ENCODE measurements around the gene RBBP5. TPM values are rescaled to one million over a fixed set of nuclear protein-coding genes. Genes with fewer than 3 reads are reported as not detected.

The RBBP5 gene
- total RNA-seq, 1 donor from 2014 or later, result 10.6 TPM

GRCh38 chr1:205046870-205047269, 74.9 kb downstream of the RBBP5 start:
- TF ChIP-seq CTCF (conservative IDR thresholded peaks at IDR 0.05; ENCODE audit: low read depth, low read length), result no peak
- H3K4me3 ChIP-seq (ENCODE audit: low read depth, low read length), result no peak overlapping the region
- no peak for DNase-seq (ENCODE audit: low read depth)

- no peak for TF ChIP-seq CTCF (conservative IDR thresholded peaks at IDR 0.05; ENCODE audit: low read depth, low read length)
- DNase-seq (ENCODE audit: low read depth), result no peak
These were observed 76.6 kb downstream of the RBBP5 start for GRCh38 chr1:205045146-205045545.

GRCh38 chr1:205044741-205045140, 77.0 kb downstream of the RBBP5 start:
- TF ChIP-seq CTCF (conservative IDR thresholded peaks at IDR 0.05; ENCODE audit: low read depth, low read length), result no peak

More at GRCh38 chr1:205045146-205045545, 76.6 kb downstream of the RBBP5 start:
- no peak overlapping the region for H3K4me3 ChIP-seq (ENCODE audit: low read depth, low read length)

GRCh38 chr1:205043866-205044265, 77.9 kb downstream of the RBBP5 start:
- TF ChIP-seq CTCF (conservative IDR thresholded peaks at IDR 0.05; ENCODE audit: low read depth, low read length), result no peak
- H3K4me3 ChIP-seq (ENCODE audit: low read depth, low read length), result no peak overlapping the region
- no peak for DNase-seq (ENCODE audit: low read depth)

More at GRCh38 chr1:205044741-205045140, 77.0 kb downstream of the RBBP5 start:
- no peak for DNase-seq (ENCODE audit: low read depth)
- no peak overlapping the region for H3K4me3 ChIP-seq (ENCODE audit: low read depth, low read length)

GRCh38 chr1:205042911-205043806, 78.6 kb downstream of the RBBP5 start, which contains the start of gene CNTN2:
Gene CNTN2 (plus strand): TSS chr1:205043212. CDS start chr1:205053186, 9,974 bp downstream.
- H3K4me3 ChIP-seq (ENCODE audit: low read depth, low read length), result no peak within 1 kb of the TSS
- no peak for TF ChIP-seq CTCF (conservative IDR thresholded peaks at IDR 0.05; ENCODE audit: low read depth, low read length)
- DNase-seq (ENCODE audit: low read depth), result no peak

GRCh38 chr1:205041998-205042910, 79.5 kb downstream of the RBBP5 start:
- no peak overlapping the region for H3K4me3 ChIP-seq (ENCODE audit: low read depth, low read length)
- no peak for TF ChIP-seq CTCF (conservative IDR thresholded peaks at IDR 0.05; ENCODE audit: low read depth, low read length)
- DNase-seq (ENCODE audit: low read depth), result no peak

All from epithelial cell of proximal tubule (primary cell).